22Rv1 (cell line): ENCODE measurements around the gene USP40.

ENCODE experiments used
- H3K27ac ChIP-seq: fragments of 450-650 bp; 2 replicates; pipeline ENCODE4 v1.5.1; 2017
- ZFX ChIP-seq: fragments of 450-650 bp; IDR thresholded peaks from 2 replicates; pipeline ENCODE4 v1.6.1; 2017; ENCODE audit warnings: antibody characterized with exemption, borderline replicate concordance
- TF ChIP-seq, protein P1 (sequence below): fragments of 450-650 bp; IDR thresholded peaks from 2 replicates; pipeline ENCODE4 v1.5.1; 2017; ENCODE audit warnings: mild to moderate bottlenecking

The USP40 gene

DNA sequence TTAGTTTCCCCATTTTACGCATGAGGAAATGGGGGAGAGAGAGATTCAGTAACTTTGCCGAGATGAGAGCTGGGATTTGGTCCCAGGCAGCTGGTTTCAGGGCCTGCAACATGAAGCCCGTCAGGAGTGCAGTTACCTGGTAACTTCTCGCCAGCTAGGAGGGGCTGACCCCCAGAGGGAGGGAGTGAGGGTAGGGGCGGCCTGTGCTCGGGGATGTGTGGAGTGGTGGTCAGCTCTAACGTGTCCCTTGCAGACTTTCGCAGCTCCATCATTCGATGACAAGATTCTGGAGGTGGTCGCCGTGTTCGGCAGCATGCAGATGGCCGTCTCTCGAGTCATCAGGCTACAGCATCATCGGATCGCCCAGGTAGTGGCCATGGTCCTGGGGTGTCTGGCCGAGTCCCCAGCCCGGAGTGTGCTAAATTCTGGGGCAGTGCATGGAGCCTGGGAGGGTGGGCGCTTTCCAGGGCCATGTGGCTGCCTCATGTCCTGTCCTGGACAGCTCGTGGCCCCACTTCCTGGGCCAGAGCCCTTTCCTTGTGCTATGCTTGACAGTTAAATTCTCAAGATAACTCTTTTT lies 108.5 kb downstream of the USP40 start:
- no peak overlapping the region for H3K27ac ChIP-seq
- TF ChIP-seq ZFX: no peak
- TF ChIP-seq, protein P1, sequence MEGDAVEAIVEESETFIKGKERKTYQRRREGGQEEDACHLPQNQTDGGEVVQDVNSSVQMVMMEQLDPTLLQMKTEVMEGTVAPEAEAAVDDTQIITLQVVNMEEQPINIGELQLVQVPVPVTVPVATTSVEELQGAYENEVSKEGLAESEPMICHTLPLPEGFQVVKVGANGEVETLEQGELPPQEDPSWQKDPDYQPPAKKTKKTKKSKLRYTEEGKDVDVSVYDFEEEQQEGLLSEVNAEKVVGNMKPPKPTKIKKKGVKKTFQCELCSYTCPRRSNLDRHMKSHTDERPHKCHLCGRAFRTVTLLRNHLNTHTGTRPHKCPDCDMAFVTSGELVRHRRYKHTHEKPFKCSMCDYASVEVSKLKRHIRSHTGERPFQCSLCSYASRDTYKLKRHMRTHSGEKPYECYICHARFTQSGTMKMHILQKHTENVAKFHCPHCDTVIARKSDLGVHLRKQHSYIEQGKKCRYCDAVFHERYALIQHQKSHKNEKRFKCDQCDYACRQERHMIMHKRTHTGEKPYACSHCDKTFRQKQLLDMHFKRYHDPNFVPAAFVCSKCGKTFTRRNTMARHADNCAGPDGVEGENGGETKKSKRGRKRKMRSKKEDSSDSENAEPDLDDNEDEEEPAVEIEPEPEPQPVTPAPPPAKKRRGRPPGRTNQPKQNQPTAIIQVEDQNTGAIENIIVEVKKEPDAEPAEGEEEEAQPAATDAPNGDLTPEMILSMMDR: no peak

DNA sequence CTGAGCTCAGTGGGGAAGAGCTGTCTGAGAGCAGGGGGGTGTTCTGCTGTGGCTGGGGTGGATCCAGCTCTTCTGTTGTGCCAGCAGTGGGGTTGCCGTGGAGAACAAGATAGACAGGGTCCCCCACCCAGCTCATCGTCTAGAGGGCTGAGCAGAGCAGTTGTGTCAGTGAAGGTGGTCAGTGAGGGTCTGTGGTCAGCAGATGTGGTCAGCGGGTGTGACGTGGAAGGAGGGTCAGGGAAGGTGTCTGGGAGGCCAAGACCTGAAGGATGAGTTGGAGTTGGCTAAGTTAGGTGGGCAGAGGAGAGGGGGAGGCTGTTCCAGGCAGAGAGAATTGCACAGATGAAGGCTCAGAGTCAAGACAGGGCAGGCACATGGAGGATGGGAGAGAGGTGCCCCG lies 109.2 kb downstream of the USP40 start:
- TF ChIP-seq ZFX: no peak
- TF ChIP-seq, protein P1: no peak
- H3K27ac ChIP-seq: no peak overlapping the region

DNA sequence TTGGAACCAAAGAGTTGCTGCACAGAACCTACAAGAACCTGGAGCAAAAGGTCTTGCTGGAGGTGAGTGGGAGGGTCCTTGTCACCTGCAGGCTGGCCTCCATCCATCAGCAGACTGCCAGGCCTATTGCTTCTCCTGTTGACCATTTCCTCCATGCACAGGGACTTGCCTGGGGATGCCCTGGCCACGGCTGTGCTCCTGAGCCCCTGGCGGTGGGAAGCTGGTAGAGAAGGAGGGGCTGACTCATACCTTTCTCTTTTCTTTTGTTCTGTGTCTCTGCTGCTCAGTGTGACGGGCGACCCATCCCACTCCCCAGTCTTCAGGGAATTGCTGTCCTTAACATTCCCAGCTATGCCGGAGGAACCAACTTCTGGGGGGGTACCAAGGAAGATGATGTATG lies 109.6 kb downstream of the USP40 start:
- no peak overlapping the region for H3K27ac ChIP-seq
- TF ChIP-seq, protein P1: no peak
- TF ChIP-seq ZFX: no peak

DNA sequence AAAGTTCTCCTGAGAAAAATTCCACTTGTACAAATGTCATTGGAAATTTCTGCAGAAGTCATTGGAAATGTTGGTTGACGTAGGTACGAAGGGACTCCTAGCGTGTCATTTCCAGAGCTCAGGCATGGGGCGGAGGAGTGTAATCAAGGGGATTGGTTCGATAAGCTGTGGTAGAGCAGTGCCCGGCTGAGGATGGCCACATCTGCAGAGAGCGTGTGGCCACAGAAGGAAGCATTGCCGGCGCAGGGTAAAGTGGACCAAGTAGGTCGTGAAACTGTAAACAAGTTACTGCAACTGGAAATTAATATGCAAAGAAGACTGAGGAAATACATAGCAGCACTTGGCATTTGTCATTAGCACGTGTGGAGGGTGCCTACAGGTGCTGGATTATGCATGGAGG lies 110.5 kb downstream of the USP40 start:
- no peak for TF ChIP-seq ZFX
- TF ChIP-seq, protein P1: no peak
- H3K27ac ChIP-seq: no peak overlapping the region

DNA sequence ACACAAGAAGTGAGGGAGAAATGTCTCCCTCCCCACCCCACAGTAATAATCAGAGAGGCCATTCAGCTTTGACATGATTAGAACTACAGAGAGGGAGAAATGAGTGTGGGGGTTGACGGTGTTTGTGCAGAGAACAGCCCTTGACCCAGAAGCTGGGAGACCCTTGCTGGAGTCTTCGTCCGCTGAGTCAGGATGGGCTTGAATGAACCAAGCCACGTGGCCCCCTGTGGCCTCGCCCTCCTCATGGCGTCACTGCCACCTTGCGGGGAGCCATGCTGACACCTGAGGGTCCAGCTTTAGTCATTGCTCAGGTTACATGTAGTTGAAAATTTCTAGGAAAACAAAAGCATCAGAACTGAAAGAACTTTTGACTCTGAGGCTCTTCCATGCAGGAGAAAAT lies 111.1 kb downstream of the USP40 start:
- TF ChIP-seq, protein P1: no peak
- TF ChIP-seq ZFX: no peak
- H3K27ac ChIP-seq: no peak overlapping the region

DNA sequence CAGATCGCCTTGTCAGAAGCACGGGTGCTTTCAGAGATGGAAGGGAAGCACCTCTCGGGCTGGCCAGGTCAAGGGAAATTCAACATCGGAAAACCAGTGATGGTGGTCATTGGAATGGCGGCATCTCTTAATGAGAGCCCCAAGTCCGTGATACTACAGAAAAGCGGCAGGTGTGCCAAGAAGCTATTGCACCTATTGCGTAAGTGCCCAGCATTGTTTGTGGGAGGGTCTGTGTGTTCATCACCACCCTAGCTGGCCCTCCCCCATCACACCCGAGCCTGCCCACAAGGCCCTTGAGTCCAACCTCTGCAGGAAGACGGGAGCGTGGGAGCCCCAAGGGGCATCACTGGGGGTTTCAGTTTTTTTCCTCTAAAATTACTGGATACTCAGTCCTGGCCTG lies 111.6 kb downstream of the USP40 start:
- TF ChIP-seq, protein P1: no peak

DNA sequence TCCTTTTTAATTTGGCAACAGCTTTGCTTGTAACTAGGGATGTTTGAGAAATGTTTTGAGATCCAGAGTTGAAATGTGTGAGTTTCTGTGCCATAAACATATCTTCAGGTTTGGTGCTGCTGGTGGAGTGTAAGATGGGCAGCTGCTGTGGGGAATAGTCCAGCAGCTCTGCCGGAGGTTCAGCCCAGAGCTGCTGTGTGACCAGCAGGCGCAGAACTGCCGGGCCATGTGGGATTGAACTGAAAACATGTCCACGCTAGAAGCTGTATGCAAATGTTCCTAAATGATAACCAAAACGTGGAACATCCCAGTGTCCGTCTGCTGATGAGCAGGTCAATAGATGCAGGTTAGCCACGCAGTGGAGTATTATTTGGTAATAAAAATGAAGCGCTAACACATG lies 112.7 kb downstream of the USP40 start:
- no peak for TF ChIP-seq ZFX
- H3K27ac ChIP-seq: no peak overlapping the region

More for the DNA sequence above, 111.6 kb downstream of the USP40 start:
- H3K27ac ChIP-seq: no peak overlapping the region
